ENCODE measurements around the gene FAM24A. TPM values are rescaled to one million over a fixed set of nuclear protein-coding genes. Genes with fewer than 3 reads are reported as not detected.
"Not testable (repeated sequence)": the region's sequence is repeated elsewhere in the genome, so short reads cannot be mapped to it uniquely, and the experiment has no call there.

The FAM24A gene
- not detected in 2 replicates for total RNA-seq (2014; rRNA removed; shearing (Covaris generic); ENCODE audit: low replicate concordance)

DNA sequence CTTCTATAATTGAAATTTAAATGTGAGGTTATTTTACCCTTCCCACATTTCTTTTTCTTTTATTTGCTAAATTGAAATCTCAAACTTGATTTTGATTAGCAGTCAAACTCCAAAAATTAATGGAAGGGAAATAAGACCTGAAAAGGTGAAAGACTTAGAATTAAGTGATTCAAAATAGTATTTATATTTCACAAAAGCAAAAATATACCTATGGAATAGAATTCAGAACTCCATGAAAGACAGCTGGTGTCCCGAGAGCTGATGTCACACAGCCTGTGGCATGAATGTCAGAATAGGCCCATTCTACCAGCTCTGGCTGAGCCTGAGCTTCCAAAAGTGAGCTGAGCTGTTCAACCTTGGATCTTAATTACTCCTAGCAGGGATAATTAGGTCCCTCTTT, at the start of gene FAM24A:
FAM24A (plus strand) TSS at position 301 of the 400 bp plus-strand sequence. CDS start 1,025 bp downstream, outside the sequence.
- no peak for DNase-seq
- H3K9ac ChIP-seq (ENCODE audit: low read length), result no peak within 1 kb of the TSS
- H3K9me2 ChIP-seq (replicated peaks; ENCODE audit: insufficient read depth, low read length), result no peaks in the 10 kb centered on the region
- H4K20me1 ChIP-seq (ENCODE audit: insufficient read depth, low read depth, low read length), result no peaks in the 10 kb centered on the region
- H3K27me3 ChIP-seq (ENCODE audit: low read length), result no peaks in the 10 kb centered on the region
- no peak within 1 kb of the TSS for H3K4me3 ChIP-seq (ENCODE audit: low read length)
- no peaks in the 10 kb centered on the region for H3K4me1 ChIP-seq (ENCODE audit: low read length)
- no peaks in the 10 kb centered on the region for H3K9me3 ChIP-seq (ENCODE audit: low read length)
- H3K27ac ChIP-seq (ENCODE audit: low read length), result no peak within 1 kb of the TSS
- no peaks in the 10 kb centered on the region for H3K36me3 ChIP-seq (ENCODE audit: insufficient read depth, low read length)
- H2AFZ ChIP-seq (ENCODE audit: low read length), result no peak within 1 kb of the TSS
- no peak within 1 kb of the TSS for H3K4me2 ChIP-seq (ENCODE audit: low read depth, low read length, poor library complexity, severe bottlenecking)
- no peaks in the 10 kb centered on the region for H3K79me2 ChIP-seq (ENCODE audit: low read length)

DNA sequence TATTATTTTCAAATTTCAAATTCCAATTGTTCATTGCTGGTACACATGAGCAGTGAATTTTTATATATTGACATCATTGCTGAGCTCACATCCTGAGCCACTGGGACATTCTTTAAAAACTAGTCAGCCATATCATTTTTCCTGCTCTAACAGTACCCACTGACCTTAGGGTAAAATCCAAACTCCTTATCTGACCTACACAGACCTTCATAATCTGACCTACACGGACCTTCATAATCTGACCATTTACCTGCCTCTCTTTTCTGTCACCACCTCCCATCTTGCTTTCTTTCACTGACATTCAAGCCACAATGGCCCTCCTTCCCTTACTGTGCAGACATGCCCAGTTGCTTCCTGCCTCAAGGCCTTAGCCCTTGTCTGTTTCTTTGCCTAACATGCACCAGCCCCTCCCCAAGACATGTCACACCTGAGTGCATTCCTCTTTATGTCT, 48.7 kb upstream of the FAM24A start:
- Histone ChIP-seq H3K4me1 (ENCODE audit: low read length) (peaks cover 10% of the 10 kb centered on the region), H3K4me3 (ENCODE audit: low read length) (no peak overlapping the region), H3K9ac (ENCODE audit: low read length) (no peak overlapping the region), H3K79me2 (ENCODE audit: low read length) (peaks cover 95% of the 10 kb centered on the region), H3K27ac (ENCODE audit: low read length) (no peak overlapping the region), H3K9me2 (replicated peaks; ENCODE audit: insufficient read depth, low read length) (no peaks in the 10 kb centered on the region), H3K4me2 (ENCODE audit: low read depth, low read length, poor library complexity, severe bottlenecking) (no peak overlapping the region), H2AFZ (ENCODE audit: low read length) (no peak overlapping the region), H3K36me3 (ENCODE audit: insufficient read depth, low read length) (0 out of 2 replicates have a peak, but pooled peaks cover 4% of the 10 kb centered on the region), H3K27me3 (ENCODE audit: low read length) (no peaks in the 10 kb centered on the region), H4K20me1 (ENCODE audit: insufficient read depth, low read depth, low read length) (no peaks in the 10 kb centered on the region), H3K9me3 (ENCODE audit: low read length) (no peaks in the 10 kb centered on the region)
- DNase-seq, result no peak

- Histone ChIP-seq H3K4me1 (ENCODE audit: low read length) (peaks cover 14% of the 10 kb centered on the region), H4K20me1 (ENCODE audit: insufficient read depth, low read depth, low read length) (no peaks in the 10 kb centered on the region), H2AFZ (ENCODE audit: low read length) (no peak overlapping the region), H3K9me2 (replicated peaks; ENCODE audit: insufficient read depth, low read length) (no peaks in the 10 kb centered on the region), H3K4me3 (ENCODE audit: low read length) (no peak overlapping the region), H3K79me2 (ENCODE audit: low read length) (peaks cover 86% of the 10 kb centered on the region), H3K9me3 (ENCODE audit: low read length) (no peaks in the 10 kb centered on the region), H3K4me2 (ENCODE audit: low read depth, low read length, poor library complexity, severe bottlenecking) (no peak overlapping the region), H3K36me3 (ENCODE audit: insufficient read depth, low read length) (0 out of 2 replicates have a peak, but pooled peaks cover 4% of the 10 kb centered on the region), H3K27ac (ENCODE audit: low read length) (no peak overlapping the region), H3K9ac (ENCODE audit: low read length) (no peak overlapping the region), H3K27me3 (ENCODE audit: low read length) (no peaks in the 10 kb centered on the region)
- no peak for DNase-seq
Observed at GRCh38 chr10:122863216-122864193, 46.9 kb upstream of the FAM24A start.

GRCh38 chr10:122864194-122864592, 46.2 kb upstream of the FAM24A start:
- no peak overlapping the region for H2AFZ ChIP-seq (ENCODE audit: low read length)
- peaks cover 79% of the 10 kb centered on the region for H3K79me2 ChIP-seq (ENCODE audit: low read length)
- H3K9me3 ChIP-seq (ENCODE audit: low read length), result no peaks in the 10 kb centered on the region

GRCh38 chr10:122864901-122865300, 45.5 kb upstream of the FAM24A start:
- Histone ChIP-seq H3K9me3 (ENCODE audit: low read length) (no peaks in the 10 kb centered on the region), H3K4me3 (ENCODE audit: low read length) (no peak overlapping the region), H3K4me1 (ENCODE audit: low read length) (peaks cover 9% of the 10 kb centered on the region), H3K9me2 (replicated peaks; ENCODE audit: insufficient read depth, low read length) (no peaks in the 10 kb centered on the region), H4K20me1 (ENCODE audit: insufficient read depth, low read depth, low read length) (no peaks in the 10 kb centered on the region), H3K4me2 (ENCODE audit: low read depth, low read length, poor library complexity, severe bottlenecking) (no peak overlapping the region), H3K79me2 (ENCODE audit: low read length) (peaks cover 72% of the 10 kb centered on the region), H2AFZ (ENCODE audit: low read length) (no peak overlapping the region), H3K9ac (ENCODE audit: low read length) (no peak overlapping the region), H3K27me3 (ENCODE audit: low read length) (no peaks in the 10 kb centered on the region), H3K27ac (ENCODE audit: low read length) (no peak overlapping the region), H3K36me3 (ENCODE audit: insufficient read depth, low read length) (no peaks in the 10 kb centered on the region)
- DNase-seq, result no peak

More at GRCh38 chr10:122864194-122864592, 46.2 kb upstream of the FAM24A start:
- Histone ChIP-seq H3K9me2 (replicated peaks; ENCODE audit: insufficient read depth, low read length) (no peaks in the 10 kb centered on the region), H4K20me1 (ENCODE audit: insufficient read depth, low read depth, low read length) (no peaks in the 10 kb centered on the region), H3K4me1 (ENCODE audit: low read length) (peaks cover 14% of the 10 kb centered on the region), H3K9ac (ENCODE audit: low read length) (no peak overlapping the region), H3K36me3 (ENCODE audit: insufficient read depth, low read length) (0 out of 2 replicates have a peak, but pooled peaks cover 4% of the 10 kb centered on the region), H3K27me3 (ENCODE audit: low read length) (no peaks in the 10 kb centered on the region), H3K27ac (ENCODE audit: low read length) (no peak overlapping the region), H3K4me3 (ENCODE audit: low read length) (no peak overlapping the region), H3K4me2 (ENCODE audit: low read depth, low read length, poor library complexity, severe bottlenecking) (no peak overlapping the region)
- no peak for DNase-seq

DNA sequence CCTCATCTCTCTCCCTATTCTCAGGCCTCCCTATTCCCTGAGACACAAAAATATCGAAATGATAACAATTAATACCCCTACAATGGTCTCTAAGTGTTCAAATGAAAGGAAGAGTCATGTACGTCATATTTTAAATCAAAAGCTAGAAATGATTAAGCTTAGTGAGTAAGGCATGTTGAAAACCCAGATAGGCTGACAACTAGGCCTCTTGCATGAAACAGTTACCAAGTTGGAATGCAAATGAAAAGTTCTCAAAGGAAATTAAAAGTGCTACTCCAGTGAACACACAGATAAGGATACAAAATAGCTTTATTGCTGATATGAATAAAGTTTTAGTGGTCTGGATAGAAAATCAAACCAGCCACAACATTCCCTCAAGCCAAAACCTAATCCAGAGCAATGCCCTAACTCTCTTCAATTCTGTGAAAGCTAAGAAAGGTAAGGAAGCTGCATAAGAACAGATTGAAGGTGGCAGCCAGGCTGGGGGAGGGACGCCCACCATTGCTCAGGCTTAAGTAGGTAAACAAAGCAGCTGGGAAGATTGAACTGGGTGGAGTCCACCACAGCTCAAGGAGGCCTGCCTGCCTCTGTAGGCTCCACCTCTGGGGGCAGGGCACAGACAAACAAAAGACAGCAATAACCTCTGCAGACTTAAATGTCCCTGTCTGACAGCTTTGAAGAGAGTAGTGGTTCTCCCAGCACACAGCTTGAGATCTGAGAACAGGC, 43.5 kb upstream of the FAM24A start:
- not testable (repeated sequence) for H2AFZ ChIP-seq (ENCODE audit: low read length); H3K4me3 ChIP-seq (ENCODE audit: low read length); H3K4me1 ChIP-seq (ENCODE audit: low read length); H3K9me2 ChIP-seq (replicated peaks; ENCODE audit: insufficient read depth, low read length); H3K4me2 ChIP-seq (ENCODE audit: low read depth, low read length, poor library complexity, severe bottlenecking); H3K9ac ChIP-seq (ENCODE audit: low read length); H3K9me3 ChIP-seq (ENCODE audit: low read length); H3K27ac ChIP-seq (ENCODE audit: low read length); DNase-seq; H3K27me3 ChIP-seq (ENCODE audit: low read length); H3K36me3 ChIP-seq (ENCODE audit: insufficient read depth, low read length); H4K20me1 ChIP-seq (ENCODE audit: insufficient read depth, low read depth, low read length)
- H3K79me2 ChIP-seq (ENCODE audit: low read length), result peaks cover 52% of the 10 kb centered on the region

- H3K36me3 ChIP-seq (ENCODE audit: insufficient read depth, low read length); H3K27ac ChIP-seq (ENCODE audit: low read length); H3K9ac ChIP-seq (ENCODE audit: low read length); H3K27me3 ChIP-seq (ENCODE audit: low read length); DNase-seq; H3K9me2 ChIP-seq (replicated peaks; ENCODE audit: insufficient read depth, low read length); H4K20me1 ChIP-seq (ENCODE audit: insufficient read depth, low read depth, low read length); H2AFZ ChIP-seq (ENCODE audit: low read length); H3K4me2 ChIP-seq (ENCODE audit: low read depth, low read length, poor library complexity, severe bottlenecking); H3K4me1 ChIP-seq (ENCODE audit: low read length); H3K9me3 ChIP-seq (ENCODE audit: low read length); H3K4me3 ChIP-seq (ENCODE audit: low read length): not testable (repeated sequence)
- peaks cover 44% of the 10 kb centered on the region for H3K79me2 ChIP-seq (ENCODE audit: low read length)
Observed at GRCh38 chr10:122868768-122869167, 41.6 kb upstream of the FAM24A start.

- DNase-seq; H3K4me2 ChIP-seq (ENCODE audit: low read depth, low read length, poor library complexity, severe bottlenecking): not testable (repeated sequence)
Observed at GRCh38 chr10:122871947-122872346, 38.5 kb upstream of the FAM24A start.

More at GRCh38 chr10:122871947-122872346, 38.5 kb upstream of the FAM24A start:
- not testable (repeated sequence) for H3K4me3 ChIP-seq (ENCODE audit: low read length); H3K27ac ChIP-seq (ENCODE audit: low read length); H4K20me1 ChIP-seq (ENCODE audit: insufficient read depth, low read depth, low read length); H3K36me3 ChIP-seq (ENCODE audit: insufficient read depth, low read length); H3K4me1 ChIP-seq (ENCODE audit: low read length); H3K9me2 ChIP-seq (replicated peaks; ENCODE audit: insufficient read depth, low read length); H3K9ac ChIP-seq (ENCODE audit: low read length); H3K27me3 ChIP-seq (ENCODE audit: low read length); H2AFZ ChIP-seq (ENCODE audit: low read length); H3K9me3 ChIP-seq (ENCODE audit: low read length)
- peaks cover 44% of the 10 kb centered on the region for H3K79me2 ChIP-seq (ENCODE audit: low read length)

Data from Karpas-422 (cell line).